Keratinocyte (primary cell): ENCODE data around the gene DLEC1. TPM values are rescaled to one million over a fixed set of nuclear protein-coding genes. Genes with fewer than 3 reads are reported as not detected.

ENCODE experiments used
- DNase-seq: peaks from one replicate; pipeline ENCODE4 v3.0.0-alpha.2; 2011; ENCODE audit warnings: low read depth, missing footprints, low spot score
- FAIRE-seq: peaks from 2 replicates; lab custom pipeline; 2011; peaks lifted over from hg19 to GRCh38; lab: Jason Lieb, UNC
- H2AFZ ChIP-seq: 2 replicates; pipeline ENCODE4 v1.6.0; 2012; ENCODE audit warnings: low read length, control low read depth, inconsistent platforms; ENCODE audit not compliant: control insufficient read depth
- H3K27ac ChIP-seq: 2 replicates; pipeline ENCODE4 v1.5.1; 2011; ENCODE audit warnings: low read length; ENCODE audit not compliant: control insufficient read depth, insufficient read depth
- H3K27me3 ChIP-seq: 3 replicates; pipeline ENCODE4 v1.6.0; 2011; ENCODE audit warnings: low read length; ENCODE audit not compliant: control insufficient read depth, insufficient read depth; ENCODE audit errors: extremely low read depth
- H3K36me3 ChIP-seq, 2 experiments: 2 replicates in 1 of 2; 3 replicates in 1 of 2; pipeline ENCODE4 v1.5.1; 2011; ENCODE audit warnings: low read length in 2 of 2, mild to moderate bottlenecking in 1 of 2; ENCODE audit not compliant: control insufficient read depth in 2 of 2, insufficient read depth in 2 of 2; ENCODE audit errors: extremely low read depth in 1 of 2
- H3K4me1 ChIP-seq: 3 replicates; pipeline ENCODE4 v1.5.1; 2011; ENCODE audit warnings: low read length; ENCODE audit not compliant: control insufficient read depth, insufficient read depth; ENCODE audit errors: extremely low read depth
- H3K4me2 ChIP-seq: 3 replicates; pipeline ENCODE4 v1.6.0; 2011; ENCODE audit warnings: low read depth, low read length; ENCODE audit not compliant: control insufficient read depth, insufficient read depth; ENCODE audit errors: extremely low read depth
- H3K4me3 ChIP-seq, 3 experiments: fragments of 200-600 bp in 1 of 3; sonication (generic) in 1 of 3; 2 replicates in 2 of 3; 3 replicates in 1 of 3; pipeline ENCODE4 v1.5.1; 2011 to 2016; ENCODE audit warnings: low read length in 3 of 3, mild to moderate bottlenecking in 3 of 3, control low read depth in 2 of 3, inconsistent platforms in 1 of 3, low read depth in 1 of 3, mixed read lengths in 1 of 3, mixed run types in 1 of 3, moderate library complexity in 1 of 3; ENCODE audit not compliant: control insufficient read depth in 2 of 3, insufficient read depth in 2 of 3; ENCODE audit errors: extremely low read depth in 1 of 3
- H3K79me2 ChIP-seq: 2 replicates; pipeline ENCODE4 v1.6.0; 2012; ENCODE audit warnings: low read length; ENCODE audit not compliant: control insufficient read depth, insufficient read depth
- H3K9ac ChIP-seq: 3 replicates; pipeline ENCODE4 v1.6.0; 2011; ENCODE audit warnings: low read length; ENCODE audit not compliant: control insufficient read depth, insufficient read depth; ENCODE audit errors: extremely low read depth
- H3K9me1 ChIP-seq: 3 replicates; pipeline ENCODE4 v1.6.0; 2011; ENCODE audit warnings: low read length; ENCODE audit not compliant: control insufficient read depth, insufficient read depth; ENCODE audit errors: extremely low read depth
- H3K9me3 ChIP-seq: 2 replicates; pipeline ENCODE4 v1.5.1; 2012; ENCODE audit warnings: low read depth, low read length; ENCODE audit not compliant: control insufficient read depth
- H4K20me1 ChIP-seq: 3 replicates; pipeline ENCODE4 v1.6.0; 2011; ENCODE audit warnings: low read length; ENCODE audit not compliant: control insufficient read depth, insufficient read depth; ENCODE audit errors: extremely low read depth
- CTCF ChIP-seq, 3 experiments: IDR thresholded peaks in 1 of 3; conservative IDR thresholded peaks in 1 of 3; optimal IDR thresholded peaks in 1 of 3; 2 replicates in 2 of 3; 3 replicates in 1 of 3; pipeline versions ENCODE3 to v1.5.1; 2011; ENCODE audit warnings: low read length in 3 of 3, mild to moderate bottlenecking in 3 of 3, moderate library complexity in 2 of 3, control low read depth in 1 of 3, inconsistent platforms in 1 of 3; ENCODE audit not compliant: insufficient read depth in 2 of 3; ENCODE audit errors: extremely low read depth in 1 of 3
- EZH2 ChIP-seq: IDR thresholded peaks from one replicate; pipeline ENCODE4 v1.6.1; 2012; ENCODE audit warnings: inconsistent platforms, mild to moderate bottlenecking, low read length, moderate library complexity
- dilution Hi-C: fragments of 300-500 bp; cut with MboI; formaldehyde crosslinking; loops from one replicate; pipeline ENCODE4 v1.7.0; 2020; ENCODE audit warnings: low sequenced_read_pairs; ENCODE audit not compliant: extremely low pct_ligation_motif_present
- polyA plus RNA-seq, 5 experiments: library from polyadenylated mRNA; depleted of rRNA in 3 of 5; stranded (reverse) in 3 of 5; stranded (forward) in 1 of 5; unstranded in 1 of 5; fragments of >200 nt; gene quantifications; 1 replicate in 1 of 5; 2 replicates in 3 of 5; 3 replicates in 1 of 5; pipeline versions ENCODE4 v1.2.1 to v1.2.3, GENCODE V29; 2011 to 2012; ENCODE audit warnings: missing spikeins in 2 of 5, low read depth in 1 of 5, low replicate concordance in 1 of 5

The DLEC1 gene
- polyA plus RNA-seq, 1 donor (not counting 4 experiments of a cell fraction or from before 2014, with no cell fraction given) = not detected

GRCh38 chr3:38040401-38040800, 1.4 kb downstream of the DLEC1 start:
- Histone ChIP-seq H3K36me3 (no peaks in the 10 kb centered on the region), H3K9me3 (no peaks in the 10 kb centered on the region), H4K20me1 (no peaks in the 10 kb centered on the region), H3K9me1 (no peaks in the 10 kb centered on the region), H3K4me2 (peak overlapping the region; percentile 10), H3K9ac (no peak overlapping the region), H3K79me2 (no peaks in the 10 kb centered on the region), H2AFZ (no peak overlapping the region), H3K4me3 (no peak overlapping the region), H3K4me1 (peaks cover 16% of the 10 kb centered on the region), H3K27me3 (no peaks in the 10 kb centered on the region), H3K27ac (no peak overlapping the region)
- TF ChIP-seq EZH2 (no peak), CTCF (optimal IDR thresholded peaks at IDR 0.05 in 1 of 3, IDR thresholded peaks at IDR 0.05 in 1 of 3, conservative IDR thresholded peaks at IDR 0.05 in 1 of 3; ENCODE audit: extremely low read depth in 1 of 3, insufficient read depth in 2 of 3, low read length in 3 of 3) (no peak)
- FAIRE-seq (no peak), DNase-seq (no peak)
- dilution Hi-C loops = no loop called here

GRCh38 chr3:38043486-38043885, 4.5 kb downstream of the DLEC1 start:
- no peak for FAIRE-seq
- no peak overlapping the region for H3K27ac ChIP-seq

More at GRCh38 chr3:38043486-38043885, 4.5 kb downstream of the DLEC1 start:
- Histone ChIP-seq H3K4me2 (no peak overlapping the region), H3K4me3 (no peak overlapping the region), H3K36me3 (no peaks in the 10 kb centered on the region), H3K79me2 (no peaks in the 10 kb centered on the region), H3K9me1 (no peaks in the 10 kb centered on the region), H4K20me1 (no peaks in the 10 kb centered on the region), H3K4me1 (peaks cover 16% of the 10 kb centered on the region), H3K27me3 (no peaks in the 10 kb centered on the region), H3K9me3 (no peaks in the 10 kb centered on the region), H3K9ac (no peak overlapping the region), H2AFZ (no peak overlapping the region)
- no peak for DNase-seq
- dilution Hi-C loops = no loop called here
- TF ChIP-seq EZH2 = no peak
- TF ChIP-seq CTCF (optimal IDR thresholded peaks at IDR 0.05 in 1 of 3, IDR thresholded peaks at IDR 0.05 in 1 of 3, conservative IDR thresholded peaks at IDR 0.05 in 1 of 3; ENCODE audit: extremely low read depth in 1 of 3, insufficient read depth in 2 of 3, low read length in 3 of 3) = no peak
